Colon (tissue), 2 donors: Measurements from ENCODE around the gene UGGT2.
"Not testable (repeated sequence)": the region's sequence is repeated elsewhere in the genome, so short reads cannot be mapped to it uniquely, and the experiment has no call there.

Experiments
- FAIRE-seq: peaks from 2 replicates; lab custom pipeline; 2012; peaks lifted over from hg19 to GRCh38; lab: Jason Lieb, UNC
- donor health status: control.
- donor health status: control.

Gene UGGT2

GRCh38 chr13:95793781-95794180 lies 259.4 kb downstream of the UGGT2 start:
- FAIRE-seq: no peak

- no peak for FAIRE-seq
Measured at GRCh38 chr13:95793018-95793555, 260.1 kb downstream of the UGGT2 start.

- FAIRE-seq: no peak
Measured at GRCh38 chr13:95791084-95791722, 262.0 kb downstream of the UGGT2 start.

GRCh38 chr13:95789315-95789714 lies 263.9 kb downstream of the UGGT2 start:
- not testable (repeated sequence) for FAIRE-seq

- no peak for FAIRE-seq
Measured at GRCh38 chr13:95788100-95788463, 265.1 kb downstream of the UGGT2 start.

- no peak for FAIRE-seq
Measured at GRCh38 chr13:95787356-95788099, 265.7 kb downstream of the UGGT2 start.

GRCh38 chr13:95784900-95785290 lies 268.3 kb downstream of the UGGT2 start:
- no peak for FAIRE-seq

- FAIRE-seq: no peak
Measured at GRCh38 chr13:95784161-95784899, 268.9 kb downstream of the UGGT2 start.

GRCh38 chr13:95783747-95784146 lies 269.5 kb downstream of the UGGT2 start:
- FAIRE-seq: no peak

GRCh38 chr13:95781940-95782339 lies 271.3 kb downstream of the UGGT2 start:
- FAIRE-seq: not testable (repeated sequence)

- no peak for FAIRE-seq
Measured at GRCh38 chr13:95781016-95781415, 272.2 kb downstream of the UGGT2 start.

GRCh38 chr13:95779522-95779921 lies 273.7 kb downstream of the UGGT2 start:
- no peak for FAIRE-seq

- no peak for FAIRE-seq
Measured at GRCh38 chr13:95771905-95772304, 281.3 kb downstream of the UGGT2 start.

- no peak for FAIRE-seq
Measured at GRCh38 chr13:95763601-95764000, 289.6 kb downstream of the UGGT2 start.

GRCh38 chr13:95762626-95763025 lies 290.6 kb downstream of the UGGT2 start:
- FAIRE-seq: not testable (repeated sequence)

- no peak for FAIRE-seq
Measured at GRCh38 chr13:95756072-95756471, 297.1 kb downstream of the UGGT2 start.

GRCh38 chr13:95754069-95754468 lies 299.1 kb downstream of the UGGT2 start:
- FAIRE-seq: no peak

GRCh38 chr13:95752677-95753076 lies 300.5 kb downstream of the UGGT2 start:
- no peak for FAIRE-seq
